ENCODE data around the gene LGI2.

Gene LGI2

DNA sequence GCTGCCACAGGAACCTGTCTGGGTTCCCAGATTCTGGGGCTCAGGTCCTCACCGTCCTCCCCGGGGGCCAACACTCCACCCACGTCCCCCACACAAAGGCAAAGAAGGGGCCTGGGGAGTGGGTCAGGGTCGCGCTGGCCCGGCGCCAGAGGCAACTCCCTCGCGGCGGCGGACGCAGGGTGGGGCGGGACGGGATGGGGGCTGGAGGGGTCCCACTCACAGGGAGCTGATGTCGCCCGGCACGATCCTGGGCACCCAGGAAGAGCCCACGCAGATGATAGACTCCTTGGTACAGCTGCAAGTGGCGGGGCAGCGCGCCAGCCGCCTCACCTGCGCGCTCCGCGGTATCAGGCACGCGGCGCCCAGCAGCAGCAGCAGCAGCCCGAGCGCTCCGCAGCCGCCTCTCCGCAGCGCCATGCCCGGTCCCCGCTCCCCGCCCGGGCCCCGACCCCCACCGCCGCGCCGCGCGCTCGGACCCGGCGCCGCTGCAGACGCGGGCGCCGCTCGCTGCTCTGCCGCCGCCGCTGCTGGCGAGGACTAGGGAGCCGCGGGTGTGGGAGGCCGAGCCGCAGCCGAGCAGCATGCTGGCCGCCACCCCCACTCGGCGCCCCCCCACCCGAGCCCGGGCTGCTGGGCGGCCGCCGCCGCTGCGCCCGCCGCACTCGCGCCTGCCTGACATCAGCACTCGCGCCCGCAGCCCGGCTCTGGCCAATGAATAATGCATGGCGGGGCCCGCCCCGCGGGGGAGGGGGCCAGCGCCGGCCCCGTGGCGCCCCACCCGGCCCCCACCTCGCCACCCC, at the start of gene LGI2:
LGI2 (minus strand) TSS at position 670 of the 800 bp plus-strand sequence; CDS start at position 417, 253 bp downstream.
- TF ChIP-seq, protein P1, sequence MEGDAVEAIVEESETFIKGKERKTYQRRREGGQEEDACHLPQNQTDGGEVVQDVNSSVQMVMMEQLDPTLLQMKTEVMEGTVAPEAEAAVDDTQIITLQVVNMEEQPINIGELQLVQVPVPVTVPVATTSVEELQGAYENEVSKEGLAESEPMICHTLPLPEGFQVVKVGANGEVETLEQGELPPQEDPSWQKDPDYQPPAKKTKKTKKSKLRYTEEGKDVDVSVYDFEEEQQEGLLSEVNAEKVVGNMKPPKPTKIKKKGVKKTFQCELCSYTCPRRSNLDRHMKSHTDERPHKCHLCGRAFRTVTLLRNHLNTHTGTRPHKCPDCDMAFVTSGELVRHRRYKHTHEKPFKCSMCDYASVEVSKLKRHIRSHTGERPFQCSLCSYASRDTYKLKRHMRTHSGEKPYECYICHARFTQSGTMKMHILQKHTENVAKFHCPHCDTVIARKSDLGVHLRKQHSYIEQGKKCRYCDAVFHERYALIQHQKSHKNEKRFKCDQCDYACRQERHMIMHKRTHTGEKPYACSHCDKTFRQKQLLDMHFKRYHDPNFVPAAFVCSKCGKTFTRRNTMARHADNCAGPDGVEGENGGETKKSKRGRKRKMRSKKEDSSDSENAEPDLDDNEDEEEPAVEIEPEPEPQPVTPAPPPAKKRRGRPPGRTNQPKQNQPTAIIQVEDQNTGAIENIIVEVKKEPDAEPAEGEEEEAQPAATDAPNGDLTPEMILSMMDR (IDR thresholded peaks at IDR 0.05; ENCODE audit: low read depth, low read length, missing control alignments) = no peak
- peak within 1 kb of the TSS; percentile 19 for H3K4me3 ChIP-seq (replicated peaks; ENCODE audit: low read depth, low read length)
- no peak for DNase-seq (ENCODE audit: extremely low read depth, low read depth)

DNA sequence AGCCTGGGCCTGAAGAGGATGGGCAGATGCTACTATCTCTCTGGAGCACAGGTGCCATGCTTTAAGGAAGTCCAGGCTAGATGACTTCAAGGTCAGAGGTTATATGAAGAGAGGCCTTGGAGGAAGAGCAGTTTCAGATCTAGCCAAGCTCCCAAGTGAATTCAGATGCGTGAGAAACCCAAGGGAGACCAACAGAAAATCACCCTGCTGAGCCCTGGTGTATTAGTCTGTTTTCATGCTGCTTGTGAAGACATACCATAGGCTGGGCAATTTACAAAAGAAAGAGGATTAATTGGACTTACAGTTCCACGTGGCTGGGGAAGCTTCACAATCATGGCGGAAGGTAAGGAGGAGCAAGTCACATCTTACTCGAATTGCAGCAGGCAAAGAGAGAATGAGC, 47.8 kb upstream of the LGI2 start:
- H3K4me3 ChIP-seq (replicated peaks; ENCODE audit: low read depth, low read length) = no peak overlapping the region
- DNase-seq (ENCODE audit: extremely low read depth, low read depth) = no peak
- TF ChIP-seq, protein P1 (IDR thresholded peaks at IDR 0.05; ENCODE audit: low read depth, low read length, missing control alignments) = no peak

DNA sequence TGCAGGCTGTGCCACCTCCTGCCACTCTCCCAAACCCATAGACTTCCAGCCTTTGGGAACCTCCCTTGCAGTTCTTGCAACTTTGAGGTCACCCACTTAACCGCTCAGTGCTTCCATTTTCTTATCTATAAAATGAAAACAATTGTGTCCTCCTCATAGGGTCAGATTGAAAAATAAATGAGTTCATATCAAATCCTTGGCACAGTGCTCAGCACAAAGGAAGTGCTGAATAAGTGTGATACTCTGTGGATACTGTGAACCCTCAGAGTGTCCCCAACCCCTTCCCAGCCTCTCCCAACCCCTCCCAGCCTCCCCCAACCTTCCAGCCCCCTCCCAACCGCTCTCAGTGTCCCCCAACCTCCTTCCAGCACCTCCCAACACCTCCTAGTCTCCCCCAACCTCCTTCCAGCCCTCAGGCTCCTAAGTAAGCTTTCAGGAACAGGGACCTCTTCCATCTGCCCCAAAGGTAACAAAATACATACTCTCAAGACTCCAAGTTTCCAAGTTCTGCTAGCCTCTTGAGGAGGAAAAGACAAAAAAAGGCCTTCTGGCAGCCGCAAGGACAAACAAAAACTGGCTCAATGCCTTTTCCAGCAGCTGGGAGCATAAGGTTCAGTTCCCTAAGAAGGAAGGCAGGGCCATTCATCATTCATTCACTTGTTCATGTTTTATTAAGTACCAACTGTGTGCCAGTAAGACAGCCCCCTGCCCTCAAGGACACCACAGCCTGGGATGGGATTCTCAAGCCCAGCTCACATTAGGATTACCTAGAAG, 46.1 kb upstream of the LGI2 start:
- no peak for DNase-seq (ENCODE audit: extremely low read depth, low read depth)
- no peak overlapping the region for H3K4me3 ChIP-seq (replicated peaks; ENCODE audit: low read depth, low read length)
- TF ChIP-seq, protein P1 (IDR thresholded peaks at IDR 0.05; ENCODE audit: low read depth, low read length, missing control alignments) = no peak

- TF ChIP-seq, protein P1 (IDR thresholded peaks at IDR 0.05; ENCODE audit: low read depth, low read length, missing control alignments) = no peak
These were observed 45.1 kb upstream of the LGI2 start for GRCh38 chr4:25075851-25076250.

DNA sequence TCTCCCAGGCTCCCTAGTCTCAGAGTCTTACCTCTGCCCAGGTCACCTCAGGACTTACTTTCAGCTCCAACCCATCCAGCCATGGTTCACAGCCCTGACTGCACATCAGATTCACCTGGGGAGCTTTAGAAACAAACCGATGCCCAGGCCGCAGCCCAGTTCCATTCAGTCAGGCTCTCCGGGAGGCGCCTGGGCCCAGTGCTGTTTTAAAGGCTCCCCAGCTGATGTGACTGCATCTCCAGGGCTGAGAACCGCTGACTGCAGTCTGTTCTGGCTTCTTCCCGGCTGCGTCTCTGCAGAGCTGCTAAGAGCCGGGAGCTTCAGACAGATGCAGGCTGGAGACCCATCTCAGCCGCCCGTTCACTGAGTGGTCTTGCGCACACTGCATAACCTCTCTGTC, 44.4 kb upstream of the LGI2 start:
- TF ChIP-seq, protein P1 (IDR thresholded peaks at IDR 0.05; ENCODE audit: low read depth, low read length, missing control alignments) = no peak
- H3K4me3 ChIP-seq (replicated peaks; ENCODE audit: low read depth, low read length) = no peak overlapping the region
- no peak for DNase-seq (ENCODE audit: extremely low read depth, low read depth)

More at GRCh38 chr4:25075851-25076250, 45.1 kb upstream of the LGI2 start:
- no peak for DNase-seq (ENCODE audit: extremely low read depth, low read depth)
- H3K4me3 ChIP-seq (replicated peaks; ENCODE audit: low read depth, low read length) = no peak overlapping the region

- TF ChIP-seq, protein P1 (IDR thresholded peaks at IDR 0.05; ENCODE audit: low read depth, low read length, missing control alignments) = no peak
- no peak overlapping the region for H3K4me3 ChIP-seq (replicated peaks; ENCODE audit: low read depth, low read length)
- DNase-seq (ENCODE audit: extremely low read depth, low read depth) = no peak
These were observed 39.8 kb upstream of the LGI2 start for GRCh38 chr4:25070545-25070944.

Measured in HFF-Myc (cell line).